T-cell (primary cell): Measurements from ENCODE around the gene TRIP10. TPM values are rescaled to one million over a fixed set of nuclear protein-coding genes. Genes with fewer than 3 reads are reported as not detected.
"Not testable (repeated sequence)": the region's sequence is repeated elsewhere in the genome, so short reads cannot be mapped to it uniquely, and the experiment has no call there.

Experiments used
- ATAC-seq, 4 experiments: fragments of 200-7000 bp in 3 of 4; fragments of 150-1000 bp in 1 of 4; cut with Tn5 transposase; replicated peaks in 1 of 4; 1 replicate in 3 of 4; 2 replicates in 1 of 4; pipeline ENCODE4 v1.10.0; 2021; ENCODE audit warnings: moderate library complexity in 3 of 4, mild to moderate bottlenecking in 2 of 4, moderate number of reproducible peaks in 1 of 4
- CTCF ChIA-PET, 2 donors: fragments of 300-600 bp; sonication (Branson Sonifier 250); formaldehyde crosslinking; loops; one replicate each; lab custom pipeline; 2022; ENCODE audit warnings: antibody characterized with exemption in 2 of 2; lab: Charles Lee
- POLR2A ChIA-PET, 2 donors: fragments of 300-600 bp; sonication (Branson Sonifier 250); formaldehyde crosslinking; loops; one replicate each; lab custom pipeline; 2022; ENCODE audit warnings: antibody characterized with exemption in 2 of 2; lab: Charles Lee
- DNase-seq, 35 experiments: peaks; one replicate each; pipeline versions ENCODE4 v3.0.0 to v3.0.0-alpha.2; 2013 to 2023
- H3K27ac ChIP-seq: one replicate; pipeline ENCODE4 v1.5.1; 2013; ENCODE audit warnings: low read length
- H3K27me3 ChIP-seq, 2 experiments: replicated peaks in 1 of 2; 1 replicate in 1 of 2; 2 replicates in 1 of 2; pipeline versions ENCODE4 v1.6.1 to v1.7.0; 2013; ENCODE audit warnings: low read length in 1 of 2, mixed read lengths in 1 of 2; ENCODE audit not compliant: control insufficient read depth in 2 of 2, insufficient read depth in 2 of 2; ENCODE audit errors: extremely low read depth in 1 of 2
- H3K36me3 ChIP-seq, 2 donors: 1 replicate in 1 of 2; 2 replicates in 1 of 2; pipeline versions ENCODE4 v1.6.1 to v1.7.0; 2013; ENCODE audit warnings: low read length in 1 of 2; ENCODE audit not compliant: control insufficient read depth in 2 of 2, insufficient read depth in 1 of 2; ENCODE audit errors: extremely low read depth in 1 of 2
- H3K4me1 ChIP-seq, 2 experiments: 1 replicate in 1 of 2; 2 replicates in 1 of 2; pipeline versions ENCODE4 v1.6.1 to v1.7.0; 2013; ENCODE audit warnings: low read length in 2 of 2, mixed read lengths in 1 of 2; ENCODE audit not compliant: insufficient read depth in 2 of 2, control insufficient read depth in 1 of 2; ENCODE audit errors: extremely low read depth in 1 of 2
- H3K4me3 ChIP-seq, 2 donors: 1 replicate in 1 of 2; 2 replicates in 1 of 2; pipeline versions ENCODE4 v1.5.1 to v1.7.0; 2013; ENCODE audit warnings: mild to moderate bottlenecking in 2 of 2, low read length in 1 of 2, moderate library complexity in 1 of 2; ENCODE audit not compliant: control insufficient read depth in 1 of 2; ENCODE audit errors: extremely low read depth in 1 of 2
- H3K9me3 ChIP-seq: 2 replicates; pipeline ENCODE4 v1.7.0; 2013
- H3K27ac Mint-ChIP-seq, 2 donors: one replicate each; pipeline ENCODE4 v1.8.0; 2020 to 2021; ENCODE audit warnings: mild to moderate bottlenecking in 2 of 2, mixed read lengths in 2 of 2
- H3K27me3 Mint-ChIP-seq, 2 donors: one replicate each; pipeline ENCODE4 v1.8.0; 2021 to 2022; ENCODE audit warnings: mixed read lengths in 2 of 2
- H3K36me3 Mint-ChIP-seq: one replicate; pipeline ENCODE4 v1.8.0; 2021; ENCODE audit warnings: mixed read lengths
- H3K4me1 Mint-ChIP-seq, 3 donors: one replicate each; pipeline ENCODE4 v1.8.0; 2020 to 2022; ENCODE audit warnings: mixed read lengths in 3 of 3, mild to moderate bottlenecking in 1 of 3
- H3K4me3 Mint-ChIP-seq, 3 donors: one replicate each; pipeline ENCODE4 v1.8.0; 2020 to 2022; ENCODE audit warnings: mild to moderate bottlenecking in 3 of 3, mixed read lengths in 3 of 3, moderate library complexity in 3 of 3
- H3K9me3 Mint-ChIP-seq, 3 donors: one replicate each; pipeline ENCODE4 v1.8.0; 2020 to 2022; ENCODE audit warnings: mixed read lengths in 3 of 3
- WGBS: methylation state at CpG from one replicate; pipeline ENCODE4 v1.1.5; 2013; ENCODE audit warnings: missing lambda C conversion rate; ENCODE audit not compliant: insufficient coverage; 5-methylcytosine and 5-hydroxymethylcytosine counted together
- total RNA-seq, 35 experiments: library from RNA in 6 of 35; stranded (reverse) in 6 of 35; fragments of 120-200 nt in 1 of 35; gene quantifications; one replicate each; pipeline versions ENCODE4 v1.2.1 to v1.2.4 and lab custom pipeline; 2013 to 2026

TRIP10 gene
- total RNA-seq, 5 donors from 2014 or later (not counting 1 experiment from before 2014, with no cell fraction given) = 2.6 to 8.7 (median 7.3) TPM

- WGBS = no CpG with 5 or more reads among the region's 3 CpGs
- Histone ChIP-seq H3K4me3 (no peak overlapping the region), H3K27me3 (peaks cover 0 to 55% of the 10 kb centered on the region in 2 experiments), H3K36me3 (no peaks in the 10 kb centered on the region), H3K9me3 (no peaks in the 10 kb centered on the region), H3K4me1 (peaks cover 0 to 7% of the 10 kb centered on the region in 2 experiments), H3K27ac (no peak overlapping the region)
- no peaks in the 10 kb centered on the region for H3K36me3 Mint-ChIP-seq
- no peak for DNase-seq
- H3K4me3 Mint-ChIP-seq = no peak overlapping the region
- H3K27ac Mint-ChIP-seq = no peak overlapping the region
- ChIA-PET POLR2A (no interaction called here), CTCF (no interaction called here)
- H3K4me1 Mint-ChIP-seq = peaks cover 10 to 16% (median 12%) of the 10 kb centered on the region in 3 donors
- H3K9me3 Mint-ChIP-seq = no peaks in the 10 kb centered on the region
- no peak for ATAC-seq
- peaks cover 33% of the 10 kb centered on the region in 2 donors for H3K27me3 Mint-ChIP-seq
Measured at GRCh38 chr19:6706633-6706958, 32.9 kb upstream of the TRIP10 start.

DNA sequence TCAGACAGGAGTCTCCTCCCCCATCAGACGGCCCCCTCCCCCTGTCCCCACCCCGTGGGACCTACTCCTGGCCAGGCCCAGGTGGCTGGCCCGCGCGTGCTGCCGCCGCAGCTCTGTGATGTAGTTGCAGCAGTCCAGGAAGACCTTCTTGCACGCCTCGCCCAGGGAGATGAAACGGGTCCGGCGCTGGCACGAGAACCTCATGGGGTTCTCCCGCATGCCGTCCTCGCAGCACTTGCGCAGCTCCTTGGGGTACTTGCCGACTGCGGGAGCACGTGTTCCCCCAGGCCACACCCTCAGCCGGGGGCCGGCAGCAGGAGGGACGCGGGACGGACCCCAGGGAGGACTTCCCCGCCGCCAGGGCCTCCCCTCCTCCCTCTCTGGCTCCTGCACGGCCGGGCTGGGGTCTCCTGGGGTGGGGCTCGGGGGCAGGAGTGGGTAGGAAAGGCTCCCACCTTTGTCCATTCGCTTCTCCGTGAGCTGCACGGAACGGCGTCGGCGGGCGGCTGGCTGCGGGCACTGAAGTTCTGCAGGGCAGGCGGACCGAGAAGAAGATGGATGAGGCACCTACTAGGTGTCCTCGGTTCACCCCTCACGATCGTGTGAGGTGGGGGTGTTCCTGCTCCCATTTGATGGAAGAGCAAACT lies 32.3 kb upstream of the TRIP10 start:
- Mint-ChIP-seq H3K4me3 (no peak overlapping the region), H3K27ac (no peak overlapping the region), H3K36me3 (no peaks in the 10 kb centered on the region), H3K9me3 (no peaks in the 10 kb centered on the region), H3K4me1 (peaks cover 10 to 16% (median 12%) of the 10 kb centered on the region in 3 donors), H3K27me3 (peaks cover 33% of the 10 kb centered on the region in 2 donors)
- POLR2A ChIA-PET = no interaction called here
- Histone ChIP-seq H3K27me3 (peaks cover 0 to 56% of the 10 kb centered on the region in 2 experiments), H3K9me3 (no peaks in the 10 kb centered on the region), H3K4me3 (no peak overlapping the region), H3K4me1 (peaks cover 0 to 7% of the 10 kb centered on the region in 2 experiments), H3K27ac (no peak overlapping the region), H3K36me3 (no peaks in the 10 kb centered on the region)
- ATAC-seq (no peak), DNase-seq (no peak)
- 93% methylated on average over 24 of the region's 44 CpGs for WGBS
- CTCF ChIA-PET = no interaction called here

DNA sequence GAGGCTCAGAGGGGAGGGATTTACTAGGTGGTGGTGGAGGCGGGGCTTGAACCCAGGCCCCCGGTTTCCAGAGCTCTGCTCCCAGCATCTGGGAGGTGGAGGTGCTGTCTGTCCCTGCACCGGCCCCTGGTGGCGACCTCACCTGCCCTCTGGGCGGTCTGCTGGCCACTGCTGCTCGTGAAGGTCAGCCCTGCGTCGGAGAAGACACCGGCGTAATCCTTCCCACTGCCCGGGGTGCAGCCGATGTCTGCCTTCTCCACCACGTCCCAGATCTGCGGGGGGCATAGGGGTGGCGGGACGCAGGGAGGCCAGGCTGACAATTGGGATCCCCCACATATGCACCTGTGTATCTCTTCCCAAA lies 31.8 kb upstream of the TRIP10 start:
- POLR2A ChIA-PET = no interaction called here

DNA sequence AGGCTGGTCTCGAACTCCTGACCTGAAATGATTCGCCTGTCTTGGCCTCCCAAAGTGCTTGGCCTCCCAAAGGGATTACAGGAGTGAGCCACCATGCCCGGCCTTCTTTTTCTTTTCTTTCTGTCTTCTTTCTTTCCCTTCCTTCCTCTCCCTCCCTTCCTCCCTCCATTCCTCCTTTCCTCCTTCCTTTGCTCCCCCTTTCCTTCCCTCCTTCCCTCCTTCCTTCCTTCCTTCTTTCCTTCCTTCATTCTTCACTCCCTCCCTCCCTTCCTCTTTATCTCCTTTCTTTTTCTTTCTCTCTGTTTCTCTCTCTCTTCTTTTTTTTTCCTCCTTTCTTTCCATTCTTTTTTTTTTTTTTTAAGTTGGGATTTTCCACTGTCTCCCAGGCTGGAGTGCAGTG lies 31.1 kb upstream of the TRIP10 start:
- H3K27ac Mint-ChIP-seq = no peak overlapping the region
- H3K36me3 Mint-ChIP-seq = no peaks in the 10 kb centered on the region
- no peak for ATAC-seq
- POLR2A ChIA-PET = no interaction called here
- Histone ChIP-seq H3K36me3 (no peaks in the 10 kb centered on the region), H3K9me3 (no peaks in the 10 kb centered on the region), H3K27me3 (peaks cover 0 to 55% of the 10 kb centered on the region in 2 experiments), H3K4me3 (no peak overlapping the region), H3K4me1 (peaks cover 0 to 7% of the 10 kb centered on the region in 2 experiments), H3K27ac (no peak overlapping the region)
- CTCF ChIA-PET = interaction anchor here in 1 of 2 donors (0.7 kb wide), 1 partner anchor 179 kb away, joined by 4 read pairs; no protein-coding TSS in a partner anchor
- WGBS = 92% methylated on average over 3 of the region's 3 CpGs
- H3K4me1 Mint-ChIP-seq = peaks cover 10 to 16% (median 12%) of the 10 kb centered on the region in 3 donors
- DNase-seq = no peak
- H3K4me3 Mint-ChIP-seq = no peak overlapping the region
- H3K9me3 Mint-ChIP-seq = no peaks in the 10 kb centered on the region
- peaks cover 33 to 38% of the 10 kb centered on the region in 2 donors for H3K27me3 Mint-ChIP-seq

More for the DNA sequence above, 31.8 kb upstream of the TRIP10 start:
- Mint-ChIP-seq H3K4me1 (peaks cover 10 to 16% (median 12%) of the 10 kb centered on the region in 3 donors), H3K27ac (no peak overlapping the region), H3K36me3 (no peaks in the 10 kb centered on the region), H3K9me3 (no peaks in the 10 kb centered on the region), H3K4me3 (no peak overlapping the region), H3K27me3 (peaks cover 33 to 36% of the 10 kb centered on the region in 2 donors)
- CTCF ChIA-PET = no interaction called here
- DNase-seq = no peak
- ATAC-seq = no peak
- 80% methylated on average over 15 of the region's 16 CpGs for whole genome bisulfite sequencing
- H3K27ac ChIP-seq = no peak overlapping the region
- H3K4me3 ChIP-seq = no peak overlapping the region
- H3K9me3 ChIP-seq = no peaks in the 10 kb centered on the region
- peaks cover 0 to 53% of the 10 kb centered on the region in 2 experiments for H3K27me3 ChIP-seq
- H3K36me3 ChIP-seq = no peaks in the 10 kb centered on the region
- peaks cover 0 to 7% of the 10 kb centered on the region in 2 experiments for H3K4me1 ChIP-seq

- CTCF ChIA-PET = interaction anchor here in 1 of 2 donors (0.7 kb wide), 1 partner anchor 178 kb away, joined by 4 read pairs; no protein-coding TSS in a partner anchor
- H3K27ac Mint-ChIP-seq, H3K9me3 ChIP-seq, H3K9me3 Mint-ChIP-seq, H3K4me1 ChIP-seq, H3K4me3 Mint-ChIP-seq, H3K4me3 ChIP-seq, H3K36me3 ChIP-seq, H3K27ac ChIP-seq, H3K36me3 Mint-ChIP-seq, ATAC-seq, DNase-seq, POLR2A ChIA-PET: not testable (repeated sequence)
- Mint-ChIP-seq H3K4me1 (peaks cover 10 to 16% (median 12%) of the 10 kb centered on the region in 3 donors), H3K27me3 (peaks cover 33 to 38% of the 10 kb centered on the region in 2 donors)
- H3K27me3 ChIP-seq = peaks cover 0 to 55% of the 10 kb centered on the region in 2 experiments
- 95% methylated on average over 7 of the region's 12 CpGs for WGBS
Measured at GRCh38 chr19:6708913-6709312, 30.6 kb upstream of the TRIP10 start.

- Histone ChIP-seq H3K27ac (no peak overlapping the region), H3K27me3 (peaks cover 0 to 58% of the 10 kb centered on the region in 2 experiments), H3K36me3 (no peaks in the 10 kb centered on the region), H3K4me3 (no peak overlapping the region), H3K9me3 (no peaks in the 10 kb centered on the region), H3K4me1 (peaks cover 0 to 7% of the 10 kb centered on the region in 2 experiments)
- H3K4me3 Mint-ChIP-seq = peak overlapping the region in 1 of 3 donors; percentile 2
- ChIA-PET CTCF (no interaction called here), POLR2A (no interaction called here)
- H3K36me3 Mint-ChIP-seq = no peaks in the 10 kb centered on the region
- 43% methylated on average over 8 of the region's 14 CpGs for WGBS
- ATAC-seq = no peak
- peaks cover 33 to 38% of the 10 kb centered on the region in 2 donors for H3K27me3 Mint-ChIP-seq
- H3K27ac Mint-ChIP-seq = no peak overlapping the region
- H3K4me1 Mint-ChIP-seq = peaks cover 10 to 16% (median 12%) of the 10 kb centered on the region in 3 donors
- no peaks in the 10 kb centered on the region for H3K9me3 Mint-ChIP-seq
- no peak for DNase-seq
Measured at GRCh38 chr19:6709549-6709948, 29.9 kb upstream of the TRIP10 start.
